Erythroblast (primary cell): ENCODE measurements around the gene RHEBL1.

Experiments
- DNase-seq, 2 experiments: peaks; one replicate each; lab custom pipeline; 2025; lab: John Stamatoyannopoulos, UW
- GATA1 ChIP-seq: IDR thresholded peaks from 2 replicates; pipeline ENCODE4 v1.6.1; 2011; ENCODE audit warnings: low read depth, mild to moderate bottlenecking, control low read depth, low read length, moderate library complexity
- POLR2A ChIP-seq: IDR thresholded peaks from 2 replicates; pipeline ENCODE4 v1.6.1; 2011; ENCODE audit warnings: mild to moderate bottlenecking, low read length

RHEBL1 gene, protein sequence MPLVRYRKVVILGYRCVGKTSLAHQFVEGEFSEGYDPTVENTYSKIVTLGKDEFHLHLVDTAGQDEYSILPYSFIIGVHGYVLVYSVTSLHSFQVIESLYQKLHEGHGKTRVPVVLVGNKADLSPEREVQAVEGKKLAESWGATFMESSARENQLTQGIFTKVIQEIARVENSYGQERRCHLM

DNA sequence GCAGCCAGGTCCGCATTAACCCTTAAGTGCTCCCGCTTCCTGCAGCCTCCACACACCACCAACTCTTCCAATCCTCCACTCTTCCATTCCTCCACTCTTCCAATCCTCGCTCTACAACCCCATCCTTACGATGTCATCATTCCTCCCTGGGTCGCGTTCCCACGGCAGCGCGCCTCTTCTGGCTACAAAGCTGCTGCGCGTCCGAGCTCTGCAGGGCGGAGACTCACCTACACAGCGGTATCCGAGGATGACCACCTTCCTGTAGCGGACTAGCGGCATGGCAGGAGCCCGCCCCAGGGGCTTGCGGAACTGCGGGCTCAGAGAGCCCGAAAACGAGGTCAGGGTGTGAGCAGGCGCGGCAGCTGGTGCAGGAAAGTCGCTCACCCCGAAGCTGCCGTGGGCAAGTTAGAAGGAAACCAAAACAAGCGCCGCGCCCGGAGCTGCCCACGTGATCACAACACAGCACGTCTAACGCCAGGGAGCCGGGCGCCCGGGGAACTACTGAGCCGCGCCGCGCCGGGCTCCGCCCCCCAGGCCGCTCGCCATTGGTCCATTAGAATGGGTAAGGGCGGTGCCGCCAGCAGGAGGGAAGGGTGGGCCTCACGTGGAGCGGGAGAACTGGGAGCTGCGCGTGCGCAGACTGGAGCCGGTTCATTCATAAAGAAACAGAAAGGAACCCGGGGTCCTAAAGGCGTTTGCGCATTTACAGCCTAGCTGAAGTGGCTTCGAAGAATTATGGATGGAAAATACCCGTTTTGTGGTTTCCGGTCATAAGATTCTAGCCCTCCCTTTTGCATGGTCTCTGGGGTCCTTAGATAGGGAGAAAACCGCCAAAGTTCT, at the start of gene RHEBL1:
RHEBL1 (minus strand) TSS at position 473 of the 840 bp plus-strand sequence; CDS start at position 279, 194 bp downstream.
- TF ChIP-seq GATA1 (no peak), POLR2A (peak; percentile 70)
- peak; percentile 99 for DNase-seq

DNA sequence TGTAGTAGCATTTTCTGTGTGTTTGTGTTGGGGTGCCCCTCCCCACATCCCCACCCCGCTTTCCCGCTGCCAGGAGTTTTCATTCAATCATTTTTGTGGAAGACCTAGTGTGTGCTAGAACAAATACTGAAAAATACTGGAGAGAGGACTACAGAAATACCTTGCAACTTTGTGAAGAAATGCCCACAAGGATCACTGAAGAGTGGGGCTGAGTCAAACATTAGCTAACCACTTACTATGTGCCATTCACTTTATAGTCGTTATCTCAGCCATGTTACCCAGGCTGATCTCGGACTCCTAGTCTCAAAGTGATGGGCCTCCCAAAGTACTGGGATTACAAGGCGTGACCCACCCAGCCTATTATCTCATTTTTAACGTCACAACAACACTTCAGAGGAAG, 41.4 kb upstream of the RHEBL1 start:
- DNase-seq: peak in 1 of 2 experiments; percentile 56

DNA sequence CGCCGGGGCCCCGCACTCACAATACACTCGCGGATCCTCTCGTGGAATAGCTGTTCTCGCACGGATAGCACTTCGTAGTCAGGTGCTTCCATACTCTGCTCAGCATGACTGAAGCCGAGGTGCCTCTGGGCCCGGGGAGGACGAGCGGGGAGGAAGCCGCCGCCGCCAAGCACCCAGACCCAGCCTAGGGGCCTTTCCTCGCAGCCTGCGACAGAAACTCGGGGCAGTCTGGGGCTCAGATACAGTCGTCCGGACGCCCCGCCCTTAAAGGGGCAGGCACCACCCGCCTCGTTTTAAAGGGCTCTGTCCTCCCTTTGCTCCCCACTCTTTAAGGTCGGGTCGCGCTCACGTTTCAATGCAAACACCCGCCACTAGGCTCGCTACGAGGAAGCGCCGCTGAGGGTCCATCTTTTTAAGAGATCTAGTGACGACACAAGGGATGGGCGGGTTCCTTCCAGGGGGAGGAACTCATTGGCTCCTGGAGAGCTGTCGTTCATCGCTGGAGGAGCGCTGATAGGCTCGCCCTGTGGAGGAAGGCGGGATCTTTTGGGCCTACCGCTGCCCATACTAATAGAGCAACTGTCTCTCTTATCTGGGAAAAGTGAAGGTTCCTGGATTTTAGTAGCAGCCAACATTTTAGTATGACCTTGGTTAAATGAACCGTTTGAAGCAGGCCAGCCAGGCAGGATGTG, 40.8 kb upstream of the RHEBL1 start, which contains the start of gene LMBR1L:
LMBR1L (minus strand) TSS at position 384 of the 692 bp plus-strand sequence; CDS start at position 92, 292 bp downstream.
- peak; percentile 98 for DNase-seq
- TF ChIP-seq GATA1 (no peak), POLR2A (peak; percentile 74)

More for the DNA sequence above, 41.4 kb upstream of the RHEBL1 start:
- TF ChIP-seq GATA1: no peak
- no peak for TF ChIP-seq POLR2A

DNA sequence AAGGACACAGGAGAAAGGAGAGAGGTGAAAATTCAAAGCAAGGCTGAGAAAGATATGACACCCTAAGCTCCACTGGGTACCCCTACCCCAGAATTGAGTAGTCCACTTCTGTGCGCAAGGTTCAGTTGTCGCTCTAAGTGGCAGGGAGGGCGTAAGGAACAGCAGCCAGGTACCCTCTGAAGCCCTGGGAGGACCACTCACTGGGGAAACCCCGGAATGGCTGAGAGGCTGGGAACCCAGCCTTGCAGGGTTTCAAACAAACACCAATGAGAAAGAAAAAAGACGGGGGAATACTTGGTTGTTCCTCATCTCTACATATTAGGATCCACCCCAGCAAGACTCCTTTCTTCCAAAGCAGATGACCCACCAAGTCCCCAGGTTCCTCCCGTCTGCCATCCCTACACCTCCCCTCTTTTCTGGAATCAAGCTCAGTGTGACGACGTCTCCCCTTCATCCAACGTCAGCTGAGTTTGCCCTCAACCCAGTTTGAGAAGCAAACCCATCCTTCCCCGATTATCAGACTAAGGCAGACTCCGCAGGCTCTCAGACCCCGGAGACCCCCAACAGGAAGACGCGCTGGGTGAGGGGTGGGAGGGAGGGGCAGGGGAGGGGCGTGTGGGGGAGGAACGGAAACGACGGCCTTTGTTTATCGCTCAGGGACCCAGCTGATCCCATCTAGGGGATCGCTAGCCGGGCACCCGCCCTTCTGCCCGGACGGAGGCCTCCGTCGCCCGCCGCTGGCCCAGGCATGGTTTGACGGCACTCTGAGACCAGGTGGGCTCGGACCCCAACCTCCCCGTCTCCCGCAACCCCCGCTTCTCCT, 40.1 kb upstream of the RHEBL1 start:
- DNase-seq: peak in 1 of 2 experiments; percentile 59
- TF ChIP-seq POLR2A (no peak), GATA1 (no peak)

DNA sequence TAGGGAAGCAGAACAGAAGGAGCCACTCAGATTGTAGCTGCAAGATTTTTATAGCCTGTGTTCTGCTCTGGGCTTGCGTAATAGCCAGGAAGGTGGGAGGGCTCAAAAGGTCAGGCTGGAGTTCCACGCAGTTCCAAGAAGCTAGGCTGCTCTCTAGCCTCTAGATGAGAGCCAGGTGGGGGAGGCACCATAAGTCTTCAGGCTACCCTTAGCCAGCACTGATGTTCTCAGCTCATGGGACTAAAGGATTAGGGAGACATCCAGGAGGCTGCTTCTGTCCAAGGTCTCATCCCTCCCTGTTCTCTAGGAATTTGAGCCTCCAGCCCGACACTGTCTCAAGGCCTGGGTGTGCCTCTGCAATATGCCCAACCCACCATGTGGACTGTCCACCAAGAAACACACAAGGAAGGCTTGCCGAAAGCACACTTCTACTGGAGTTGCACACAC, 39.2 kb upstream of the RHEBL1 start:
- DNase-seq: peak in 1 of 2 experiments; percentile 40
- TF ChIP-seq POLR2A (no peak), GATA1 (no peak)

DNA sequence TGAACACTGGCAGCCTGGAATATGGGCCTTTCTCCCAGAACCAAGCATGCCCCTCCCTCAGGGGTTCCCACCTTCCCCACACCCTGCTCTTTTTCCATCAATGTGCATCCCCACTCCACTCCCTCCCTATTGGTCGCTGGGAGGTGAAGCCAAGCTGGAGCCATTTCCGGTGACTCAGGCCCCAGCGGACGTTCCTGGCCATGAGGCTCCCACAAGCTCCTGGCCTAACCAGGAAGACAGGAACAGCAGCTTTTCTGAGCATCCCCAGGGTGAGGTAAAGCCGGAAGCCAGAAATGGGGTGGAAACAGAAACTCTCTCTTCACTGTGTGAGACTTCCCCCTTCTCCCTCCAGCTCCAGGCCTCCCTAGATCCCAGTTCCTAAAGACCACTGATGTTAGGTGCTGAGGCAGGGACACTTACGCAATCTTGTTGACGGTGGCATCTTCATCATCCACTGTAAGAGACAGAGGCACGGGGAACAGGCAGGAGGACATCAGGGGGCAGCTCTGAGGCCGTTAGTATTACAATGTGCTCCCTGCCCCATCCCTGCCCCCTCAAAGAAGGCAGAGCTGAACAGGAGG, 35.8 kb upstream of the RHEBL1 start:
- TF ChIP-seq GATA1: no peak
- no peak for TF ChIP-seq POLR2A
- no peak for DNase-seq

DNA sequence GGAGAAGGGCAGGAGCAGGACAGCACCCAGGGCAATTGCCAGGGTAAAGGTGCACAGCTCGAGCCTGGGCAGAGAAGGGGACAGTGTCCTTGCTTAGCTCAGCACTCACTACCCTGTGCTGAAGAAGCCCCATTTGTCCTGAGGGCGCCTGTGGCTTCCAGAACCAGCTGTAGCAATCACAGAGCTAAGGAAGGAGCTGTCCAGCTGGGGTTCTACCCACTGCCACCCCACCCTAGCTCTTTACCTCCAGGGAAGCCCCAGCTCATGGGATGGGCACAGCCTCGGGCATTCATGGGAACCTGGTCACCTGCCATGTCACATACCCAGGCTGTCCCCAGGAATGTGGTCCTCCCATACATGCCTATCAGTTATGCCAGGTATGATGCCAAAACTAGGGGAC, 35.0 kb upstream of the RHEBL1 start:
- TF ChIP-seq POLR2A (no peak), GATA1 (no peak)
- DNase-seq: no peak

DNA sequence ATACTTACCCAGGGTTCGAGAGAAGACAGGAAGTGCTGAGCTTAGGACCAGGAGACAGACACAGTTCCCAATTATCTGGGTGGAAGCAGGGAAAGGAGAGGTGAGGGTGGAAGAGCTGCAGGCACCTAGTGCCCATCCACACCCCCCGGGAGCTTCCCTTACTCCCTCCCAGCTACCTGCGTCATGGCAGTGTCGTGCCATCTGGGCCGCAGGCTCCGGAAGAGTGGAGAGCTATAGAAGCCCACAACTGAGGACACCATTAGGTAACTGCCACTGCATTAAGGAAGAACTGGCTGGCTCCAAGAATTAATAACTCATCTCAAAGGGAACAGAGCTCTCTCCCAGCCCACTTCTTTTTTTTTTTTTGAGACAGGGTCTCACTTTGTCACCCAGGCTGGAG, 30.6 kb upstream of the RHEBL1 start:
- TF ChIP-seq GATA1: no peak
- no peak for TF ChIP-seq POLR2A
- no peak for DNase-seq

DNA sequence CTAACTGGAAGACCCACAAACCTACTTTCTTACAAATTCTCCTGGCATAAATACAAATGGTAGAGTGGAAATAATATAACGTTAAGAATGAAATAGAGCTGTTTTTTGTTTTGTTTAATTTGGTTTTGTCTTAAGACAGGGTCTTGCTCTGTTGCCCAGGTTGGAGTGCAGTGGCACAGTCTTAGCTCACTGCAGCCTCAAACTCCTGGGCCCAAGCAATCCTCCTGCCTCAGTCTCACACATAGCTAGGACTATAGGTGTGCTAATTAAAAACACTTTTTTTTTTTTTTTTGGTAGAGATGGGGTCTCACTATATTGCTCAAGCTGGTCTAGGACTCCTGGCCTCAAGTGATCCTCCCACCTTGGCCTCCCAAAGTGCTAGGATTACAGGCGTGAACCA, 28.9 kb upstream of the RHEBL1 start:
- TF ChIP-seq POLR2A: no peak
- TF ChIP-seq GATA1: no peak

DNA sequence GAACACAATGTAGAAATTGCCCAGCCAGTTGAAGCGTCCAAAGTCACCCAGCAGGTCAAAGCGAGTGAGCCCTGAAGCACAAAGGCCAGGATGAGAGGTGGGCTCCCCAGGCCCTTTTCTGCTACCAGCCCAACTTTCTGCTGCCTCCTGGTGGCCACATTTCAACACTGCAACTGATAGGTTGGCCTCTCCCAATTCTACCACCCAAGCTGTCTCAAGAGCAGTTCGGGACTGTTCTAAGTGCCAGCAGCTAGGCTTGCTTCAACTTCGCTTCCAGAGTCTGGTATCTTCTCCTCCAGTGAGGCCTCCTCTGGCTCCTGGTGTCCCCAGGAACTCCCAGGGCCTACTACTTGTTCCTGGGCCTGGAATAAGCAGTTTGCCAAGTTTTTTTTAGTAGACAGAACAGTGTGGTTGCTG, 28.3 kb upstream of the RHEBL1 start:
- no peak for TF ChIP-seq GATA1
- TF ChIP-seq POLR2A: no peak
- peak; percentile 63 to 82 for DNase-seq

More for the DNA sequence above, 28.9 kb upstream of the RHEBL1 start:
- DNase-seq: no peak

DNA sequence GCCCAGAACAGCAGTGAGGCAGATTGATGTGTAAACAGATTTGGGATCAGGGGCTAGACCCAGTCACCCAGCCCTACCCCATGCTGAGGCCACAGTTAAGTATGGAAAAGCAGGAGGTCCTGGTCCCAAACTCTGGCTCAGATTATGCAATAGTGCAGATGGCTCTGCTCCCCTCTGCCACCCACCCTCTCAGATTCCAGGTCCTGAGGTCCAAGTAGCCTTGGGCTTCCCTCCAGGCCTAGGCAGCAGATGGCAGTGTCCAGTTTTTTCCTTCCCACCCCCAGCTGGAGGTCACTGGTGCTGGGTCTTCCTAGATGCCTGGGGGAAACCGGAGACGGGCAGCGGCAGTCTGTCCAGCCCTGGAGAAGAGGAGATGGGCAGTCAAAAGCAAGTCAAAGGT, 27.6 kb upstream of the RHEBL1 start:
- TF ChIP-seq GATA1 (no peak), POLR2A (no peak)
- DNase-seq: no peak

DNA sequence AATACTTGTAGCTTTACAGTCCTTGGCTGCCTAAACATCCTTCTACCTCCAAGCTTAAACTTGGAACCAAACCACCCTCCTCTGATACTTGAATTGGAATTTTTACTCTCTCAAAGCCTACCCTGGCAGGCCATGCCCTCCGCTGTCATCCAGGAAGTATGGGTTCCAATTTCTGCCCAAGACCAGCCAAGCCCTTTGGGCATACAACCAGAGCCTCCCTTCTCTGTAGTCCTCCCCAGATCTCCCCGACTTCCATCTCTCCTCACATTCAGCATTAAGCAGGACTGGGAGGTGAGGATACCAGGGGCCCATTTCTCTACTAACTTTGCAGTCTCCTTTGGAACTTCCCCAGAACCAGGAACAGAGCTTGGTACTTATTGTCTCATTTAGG, 25.2 kb upstream of the RHEBL1 start:
- no peak for DNase-seq
- TF ChIP-seq GATA1 (no peak), POLR2A (no peak)
